Measurements from ENCODE around the gene FRMD8. TPM values are rescaled to one million over a fixed set of nuclear protein-coding genes. Genes with fewer than 3 reads are reported as not detected.

FRMD8 gene
- total and polyA plus RNA-seq, 2 donors (not counting 1 experiment from before 2014, with no cell fraction given) = 14.9 to 15.3 TPM

DNA sequence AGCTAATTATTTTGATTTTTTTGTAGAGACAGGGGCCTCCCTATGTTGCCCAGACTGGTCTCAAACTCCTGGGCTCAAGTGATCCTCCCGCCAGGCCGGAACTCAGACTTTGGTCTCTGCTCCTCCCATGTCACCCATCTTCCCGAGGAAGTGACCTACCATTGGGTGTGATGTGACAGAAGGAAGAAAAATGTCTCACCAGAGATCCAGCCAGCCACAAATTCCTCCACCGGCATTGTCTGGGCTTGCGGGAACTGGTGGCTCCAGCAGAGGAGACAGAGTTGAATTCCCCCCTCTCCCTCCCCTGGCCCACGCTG is 4.8 kb upstream of the FRMD8 start:
- Histone ChIP-seq H3K27ac (ENCODE audit: insufficient read depth, low read length) (peak overlapping the region; percentile 97), H3K4me2 (ENCODE audit: extremely low read depth, insufficient read depth, low read length) (peak overlapping the region; percentile 63), H3K9ac (ENCODE audit: insufficient read depth, low read length) (peak overlapping the region; percentile 77), H3K4me1 (ENCODE audit: control insufficient read depth, extremely low read depth, insufficient read depth, low read length) (peaks cover 32% of the 10 kb centered on the region), H2AFZ (ENCODE audit: low read length) (no peak overlapping the region), H3K36me3 (ENCODE audit: control insufficient read depth, insufficient read depth, low read length) (no peaks in the 10 kb centered on the region), H3K79me2 (ENCODE audit: control insufficient read depth, insufficient read depth, low read length) (peaks cover 1% of the 10 kb centered on the region), H3K27me3 (ENCODE audit: control insufficient read depth, insufficient read depth, low read length) (no peaks in the 10 kb centered on the region), H4K20me1 (ENCODE audit: control insufficient read depth, extremely low read depth, insufficient read depth, low read length) (no peaks in the 10 kb centered on the region), H3K9me3 (ENCODE audit: control insufficient read depth, insufficient read depth, low read depth, low read length) (no peaks in the 10 kb centered on the region), H3K4me3 (replicated peaks in 1 of 4; ENCODE audit: control extremely low read depth in 1 of 4, insufficient read depth in 1 of 4, low read depth in 3 of 4, low read length in 4 of 4) (peak overlapping the region in 2 of 4 experiments; percentile 32 to 54)
- DNase-seq (ENCODE audit: low read depth in 2 of 2) = peak; percentile 58 to 83
- no peak for TF ChIP-seq EZH2 (IDR thresholded peaks at IDR 0.05; ENCODE audit: low read length, missing control alignments)
- TF ChIP-seq, protein P1, sequence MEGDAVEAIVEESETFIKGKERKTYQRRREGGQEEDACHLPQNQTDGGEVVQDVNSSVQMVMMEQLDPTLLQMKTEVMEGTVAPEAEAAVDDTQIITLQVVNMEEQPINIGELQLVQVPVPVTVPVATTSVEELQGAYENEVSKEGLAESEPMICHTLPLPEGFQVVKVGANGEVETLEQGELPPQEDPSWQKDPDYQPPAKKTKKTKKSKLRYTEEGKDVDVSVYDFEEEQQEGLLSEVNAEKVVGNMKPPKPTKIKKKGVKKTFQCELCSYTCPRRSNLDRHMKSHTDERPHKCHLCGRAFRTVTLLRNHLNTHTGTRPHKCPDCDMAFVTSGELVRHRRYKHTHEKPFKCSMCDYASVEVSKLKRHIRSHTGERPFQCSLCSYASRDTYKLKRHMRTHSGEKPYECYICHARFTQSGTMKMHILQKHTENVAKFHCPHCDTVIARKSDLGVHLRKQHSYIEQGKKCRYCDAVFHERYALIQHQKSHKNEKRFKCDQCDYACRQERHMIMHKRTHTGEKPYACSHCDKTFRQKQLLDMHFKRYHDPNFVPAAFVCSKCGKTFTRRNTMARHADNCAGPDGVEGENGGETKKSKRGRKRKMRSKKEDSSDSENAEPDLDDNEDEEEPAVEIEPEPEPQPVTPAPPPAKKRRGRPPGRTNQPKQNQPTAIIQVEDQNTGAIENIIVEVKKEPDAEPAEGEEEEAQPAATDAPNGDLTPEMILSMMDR (conservative IDR thresholded peaks at IDR 0.05 in 1 of 2, IDR thresholded peaks at IDR 0.05 in 1 of 2; ENCODE audit: low read depth in 1 of 2, low read length in 2 of 2) = no peak

DNA sequence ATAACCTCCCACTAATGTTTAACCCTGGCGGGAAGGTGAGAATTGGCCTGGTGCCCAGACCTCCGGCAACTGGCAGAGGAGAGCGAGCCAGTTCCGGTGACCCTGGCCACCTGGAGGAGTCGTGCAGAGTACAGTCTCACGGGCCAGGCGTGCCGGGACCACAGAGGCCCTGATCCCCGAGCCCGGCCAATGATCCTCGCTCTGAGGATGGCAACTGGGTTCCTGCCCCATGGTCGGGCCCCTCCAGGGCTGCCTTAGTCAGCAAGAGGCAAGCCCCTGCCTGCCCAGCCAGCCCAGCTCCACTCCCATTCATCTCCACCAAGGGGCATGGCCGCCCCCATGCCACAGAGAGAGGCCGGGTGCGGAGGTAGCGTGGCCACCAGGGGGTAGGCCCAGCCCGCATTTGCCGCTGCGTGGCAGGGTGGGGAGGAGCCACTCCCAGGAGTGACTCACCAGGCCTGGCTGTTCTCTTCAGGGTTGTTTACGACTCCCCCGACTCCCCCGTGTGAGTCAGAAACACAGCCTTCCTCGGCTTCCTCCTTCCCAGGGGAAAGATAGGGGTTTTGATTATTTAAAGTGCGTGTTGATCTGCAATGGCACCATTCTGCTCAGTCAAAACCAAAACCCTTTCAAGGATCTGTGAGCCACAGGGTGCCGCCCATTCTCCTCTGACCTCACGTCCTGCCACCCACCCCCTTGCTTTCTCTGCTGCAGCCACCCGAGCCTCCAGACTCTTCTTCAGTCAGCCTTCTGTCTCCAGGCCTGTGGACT is 4.2 kb upstream of the FRMD8 start, which contains the start of gene SLC25A45:
TSS of gene SLC25A45 (minus strand) at position 614 of the 771 bp plus-strand sequence. CDS start 695 bp downstream, outside the sequence.
- H4K20me1 ChIP-seq (ENCODE audit: control insufficient read depth, extremely low read depth, insufficient read depth, low read length) = no peaks in the 10 kb centered on the region
- peaks cover 32% of the 10 kb centered on the region for H3K4me1 ChIP-seq (ENCODE audit: control insufficient read depth, extremely low read depth, insufficient read depth, low read length)
- H3K9me3 ChIP-seq (ENCODE audit: control insufficient read depth, insufficient read depth, low read depth, low read length) = no peaks in the 10 kb centered on the region
- no peak within 1 kb of the TSS for H2AFZ ChIP-seq (ENCODE audit: low read length)
- no peaks in the 10 kb centered on the region for H3K36me3 ChIP-seq (ENCODE audit: control insufficient read depth, insufficient read depth, low read length)
- peaks cover 6% of the 10 kb centered on the region for H3K79me2 ChIP-seq (ENCODE audit: control insufficient read depth, insufficient read depth, low read length)
- no peak for TF ChIP-seq EZH2 (IDR thresholded peaks at IDR 0.05; ENCODE audit: low read length, missing control alignments)
- TF ChIP-seq, protein P1 (conservative IDR thresholded peaks at IDR 0.05 in 1 of 2, IDR thresholded peaks at IDR 0.05 in 1 of 2; ENCODE audit: low read depth in 1 of 2, low read length in 2 of 2) = peak; percentile 66 to 69
- peak within 1 kb of the TSS; percentile 77 for H3K9ac ChIP-seq (ENCODE audit: insufficient read depth, low read length)
- DNase-seq (ENCODE audit: low read depth in 2 of 2) = peak; percentile 98 to 99
- peak within 1 kb of the TSS; percentile 27 to 54 (median 47) for H3K4me3 ChIP-seq (replicated peaks in 1 of 4; ENCODE audit: control extremely low read depth in 1 of 4, insufficient read depth in 1 of 4, low read depth in 3 of 4, low read length in 4 of 4)
- no peaks in the 10 kb centered on the region for H3K27me3 ChIP-seq (ENCODE audit: control insufficient read depth, insufficient read depth, low read length)
- peak within 1 kb of the TSS; percentile 97 for H3K27ac ChIP-seq (ENCODE audit: insufficient read depth, low read length)
- H3K4me2 ChIP-seq (ENCODE audit: extremely low read depth, insufficient read depth, low read length) = peak within 1 kb of the TSS; percentile 83

DNA sequence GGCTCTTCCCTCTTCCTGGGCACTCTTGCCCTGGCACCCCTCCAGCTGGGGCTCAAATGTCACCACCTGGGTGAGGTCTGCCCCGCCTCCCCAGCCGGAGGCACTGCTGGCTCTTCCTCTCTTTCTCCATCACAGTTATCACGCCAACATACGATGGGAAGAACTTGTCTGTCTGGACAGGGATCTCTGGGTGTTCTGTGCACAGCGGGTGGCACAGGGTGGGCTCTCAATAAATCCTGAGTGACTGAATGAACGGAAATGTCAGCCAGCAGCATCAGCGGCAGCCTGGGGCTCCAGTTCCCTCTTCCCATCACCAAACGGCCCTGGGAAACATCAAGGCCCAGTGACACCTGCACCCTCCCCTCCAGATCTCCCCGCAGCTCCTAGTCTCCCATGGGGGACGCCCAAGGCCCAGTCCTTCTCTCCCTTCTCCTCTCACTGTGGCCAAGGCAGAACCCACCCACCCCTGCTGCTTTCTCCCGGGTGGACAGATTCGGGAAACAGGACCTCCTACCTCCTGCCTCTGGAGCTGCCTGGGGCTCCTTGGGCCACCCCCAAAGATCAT is 3.6 kb upstream of the FRMD8 start:
- DNase-seq (ENCODE audit: low read depth in 2 of 2) = no peak
- TF ChIP-seq, protein P1 (conservative IDR thresholded peaks at IDR 0.05 in 1 of 2, IDR thresholded peaks at IDR 0.05 in 1 of 2; ENCODE audit: low read depth in 1 of 2, low read length in 2 of 2) = no peak
- TF ChIP-seq EZH2 (IDR thresholded peaks at IDR 0.05; ENCODE audit: low read length, missing control alignments) = no peak
- H3K27me3 ChIP-seq (ENCODE audit: control insufficient read depth, insufficient read depth, low read length) = no peaks in the 10 kb centered on the region
- H3K4me1 ChIP-seq (ENCODE audit: control insufficient read depth, extremely low read depth, insufficient read depth, low read length) = peaks cover 32% of the 10 kb centered on the region
- no peak overlapping the region for H2AFZ ChIP-seq (ENCODE audit: low read length)
- no peaks in the 10 kb centered on the region for H3K36me3 ChIP-seq (ENCODE audit: control insufficient read depth, insufficient read depth, low read length)
- H3K4me3 ChIP-seq (replicated peaks in 1 of 4; ENCODE audit: control extremely low read depth in 1 of 4, insufficient read depth in 1 of 4, low read depth in 3 of 4, low read length in 4 of 4) = peak overlapping the region; percentile 27 to 54 (median 47)
- peak overlapping the region; percentile 67 for H3K9ac ChIP-seq (ENCODE audit: insufficient read depth, low read length)
- peaks cover 11% of the 10 kb centered on the region for H3K79me2 ChIP-seq (ENCODE audit: control insufficient read depth, insufficient read depth, low read length)
- peak overlapping the region; percentile 97 for H3K27ac ChIP-seq (ENCODE audit: insufficient read depth, low read length)
- H4K20me1 ChIP-seq (ENCODE audit: control insufficient read depth, extremely low read depth, insufficient read depth, low read length) = no peaks in the 10 kb centered on the region
- peak overlapping the region; percentile 83 for H3K4me2 ChIP-seq (ENCODE audit: extremely low read depth, insufficient read depth, low read length)
- no peaks in the 10 kb centered on the region for H3K9me3 ChIP-seq (ENCODE audit: control insufficient read depth, insufficient read depth, low read depth, low read length)

Data from fibroblast of lung (primary cell).